IPS-18c (cell line): ENCODE data around the gene CSNK1G2.

ENCODE experiments used
- H3K4me3 ChIP-seq: 2 replicates; pipeline ENCODE4 v1.7.0; 2013; ENCODE audit warnings: low read depth, mild to moderate bottlenecking, low read length, moderate library complexity; ENCODE audit not compliant: insufficient read depth
- H3K9me3 ChIP-seq: one replicate; pipeline ENCODE4 v1.6.1; 2013; ENCODE audit warnings: mild to moderate bottlenecking, low read length, moderate library complexity; ENCODE audit not compliant: control insufficient read depth, insufficient read depth

Gene CSNK1G2

DNA sequence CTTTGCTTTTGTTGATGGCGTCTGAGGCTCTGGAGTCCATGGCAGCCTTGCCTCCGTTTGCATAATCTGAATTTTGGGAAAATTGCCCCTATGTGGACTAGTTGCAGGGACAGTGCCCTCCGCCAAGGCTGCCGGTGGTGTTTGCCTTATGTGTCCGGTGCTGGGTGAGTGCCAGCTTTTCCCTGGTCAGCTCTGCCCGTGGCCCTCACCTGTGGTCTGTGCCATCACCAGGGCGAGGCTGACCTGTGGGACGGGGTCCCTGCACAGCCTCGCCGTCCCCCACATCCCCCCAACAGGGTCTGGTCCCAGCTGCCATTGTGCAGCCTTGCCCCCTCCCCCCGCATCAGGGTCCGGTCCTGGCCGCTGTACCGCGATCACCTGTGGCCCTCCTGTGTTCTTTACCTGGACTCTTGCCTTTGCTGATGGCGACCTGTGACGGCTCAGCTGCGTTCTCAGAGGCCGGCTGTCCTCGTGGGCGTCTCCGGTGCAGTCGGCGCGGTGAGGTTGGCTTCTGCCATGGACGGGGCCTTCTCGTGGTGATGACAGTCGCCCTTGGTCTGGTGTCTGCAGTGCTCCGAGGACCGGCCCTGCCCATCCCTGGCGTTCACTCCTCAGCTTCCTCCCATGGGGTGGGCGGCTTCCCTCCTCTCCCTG is 12.6 kb downstream of the CSNK1G2 start:
- Histone ChIP-seq H3K9me3 (no peaks in the 10 kb centered on the region), H3K4me3 (no peak overlapping the region)

DNA sequence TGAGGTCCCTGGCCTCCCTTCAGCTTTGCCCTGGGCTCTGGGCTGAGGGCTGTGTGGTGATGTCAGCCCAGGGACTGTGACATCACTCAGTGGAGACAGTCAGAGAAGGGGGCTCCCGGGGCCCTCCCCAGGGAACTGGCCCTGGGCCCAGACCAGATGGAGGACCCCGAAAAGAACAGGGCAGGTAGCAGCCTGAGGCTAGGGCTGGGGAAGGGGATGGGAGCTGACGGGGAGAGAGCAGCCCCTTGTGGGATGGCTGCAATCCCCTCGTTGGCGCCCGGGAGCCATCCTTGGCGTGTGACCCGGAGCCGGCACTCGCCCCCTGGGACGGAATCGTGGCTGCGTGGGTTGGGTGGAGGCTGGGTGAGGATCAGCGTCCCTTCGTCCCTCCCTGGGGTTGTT is 13.6 kb downstream of the CSNK1G2 start:
- no peaks in the 10 kb centered on the region for H3K9me3 ChIP-seq
- no peak overlapping the region for H3K4me3 ChIP-seq

DNA sequence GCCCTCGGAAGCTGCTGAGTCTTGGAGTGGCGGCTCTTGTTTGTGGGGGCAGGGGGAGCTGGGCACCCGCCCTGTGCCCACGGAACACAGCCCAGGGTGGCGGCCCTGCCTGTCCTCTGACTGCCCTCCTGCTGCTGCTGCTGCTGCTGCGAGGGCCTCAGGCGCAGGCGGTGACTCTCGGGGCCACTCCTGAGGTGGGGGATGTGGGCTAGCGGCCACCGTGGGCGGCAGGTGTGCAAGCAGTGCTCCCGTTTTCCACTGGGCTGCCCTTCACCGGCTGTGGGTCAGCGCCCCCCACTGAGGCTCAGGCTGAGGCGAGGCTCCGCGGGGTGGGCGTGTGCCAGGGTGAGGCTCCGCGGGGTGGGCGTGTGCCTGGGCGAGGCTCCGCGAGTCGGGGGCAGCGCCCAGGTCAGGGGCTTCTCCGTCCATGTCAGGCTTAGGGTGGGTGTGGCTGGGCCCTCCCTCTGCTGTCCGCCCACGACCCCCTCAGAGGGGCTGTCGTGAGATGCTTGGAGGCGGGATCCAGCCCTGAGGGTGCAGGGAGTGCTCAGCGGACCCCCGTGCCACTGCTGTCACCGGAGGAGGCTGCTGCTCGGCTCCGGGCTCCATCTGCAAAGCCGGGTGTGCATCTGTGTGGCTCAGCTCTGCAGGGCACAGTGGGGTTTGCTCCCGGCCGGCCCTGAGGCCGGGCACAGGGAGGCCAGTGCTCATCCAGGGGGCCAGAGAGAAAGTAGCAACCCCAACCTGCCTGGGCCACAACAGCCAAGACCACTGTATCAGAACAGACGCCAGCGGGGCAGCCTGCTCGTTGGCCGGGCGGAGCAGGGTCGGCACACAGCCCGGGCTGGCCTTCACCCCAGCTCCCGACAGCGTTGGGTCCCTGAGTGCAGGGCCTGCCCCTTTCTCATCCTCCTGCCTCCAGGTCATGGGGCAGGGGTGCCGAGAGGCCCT is 14.5 kb downstream of the CSNK1G2 start:
- no peaks in the 10 kb centered on the region for H3K9me3 ChIP-seq
- no peak overlapping the region for H3K4me3 ChIP-seq

DNA sequence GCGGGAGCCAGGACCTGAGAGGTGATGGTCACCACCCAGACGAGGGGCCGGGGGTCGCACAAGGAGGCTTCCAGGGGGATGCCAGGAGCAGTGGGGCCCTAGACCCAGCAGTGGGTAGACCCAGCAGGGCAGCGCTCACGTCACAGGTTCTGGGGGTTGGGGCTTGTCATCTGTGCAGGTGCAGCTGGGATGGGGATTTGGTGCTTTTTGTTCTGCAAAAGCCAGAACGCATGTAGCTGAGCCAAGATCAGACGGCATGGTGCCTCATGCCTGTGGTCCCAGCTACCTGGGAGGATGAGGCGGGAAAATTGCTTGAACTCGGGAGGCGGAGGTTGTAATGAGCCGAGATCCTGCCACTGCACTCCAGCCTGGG is 15.1 kb downstream of the CSNK1G2 start:
- no peak overlapping the region for H3K4me3 ChIP-seq
- no peaks in the 10 kb centered on the region for H3K9me3 ChIP-seq

DNA sequence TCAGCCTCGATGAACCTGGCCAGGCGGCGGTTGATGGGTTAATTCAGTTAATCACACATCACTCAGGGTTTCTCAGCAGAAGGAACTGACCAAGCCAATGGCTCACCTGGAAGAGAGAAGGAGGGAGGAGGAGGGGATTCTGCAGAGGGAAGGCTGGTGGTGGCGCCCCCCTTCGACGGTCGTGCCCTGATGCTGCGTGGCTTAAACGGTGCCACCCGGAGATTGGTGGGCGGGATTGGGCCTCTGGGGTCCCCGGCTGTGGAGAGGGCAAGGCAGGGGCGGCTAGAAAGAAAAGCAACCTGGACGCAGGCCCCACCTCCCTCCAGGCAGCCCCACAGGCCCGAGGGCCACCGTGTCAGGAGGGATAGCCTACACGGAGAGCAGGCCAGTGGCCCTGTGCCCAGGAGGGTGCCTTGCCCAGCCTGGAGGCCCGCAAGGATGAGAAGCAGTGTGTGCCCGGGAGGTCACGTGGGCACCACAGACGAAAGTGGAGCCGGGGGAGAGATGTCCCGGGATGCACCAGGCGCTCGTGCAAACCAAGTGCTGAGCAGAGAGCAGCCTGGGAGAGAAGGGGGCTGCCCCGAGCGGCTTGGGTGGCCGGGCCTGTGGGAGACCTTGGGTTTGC is 16.0 kb downstream of the CSNK1G2 start:
- Histone ChIP-seq H3K9me3 (no peaks in the 10 kb centered on the region), H3K4me3 (no peak overlapping the region)

DNA sequence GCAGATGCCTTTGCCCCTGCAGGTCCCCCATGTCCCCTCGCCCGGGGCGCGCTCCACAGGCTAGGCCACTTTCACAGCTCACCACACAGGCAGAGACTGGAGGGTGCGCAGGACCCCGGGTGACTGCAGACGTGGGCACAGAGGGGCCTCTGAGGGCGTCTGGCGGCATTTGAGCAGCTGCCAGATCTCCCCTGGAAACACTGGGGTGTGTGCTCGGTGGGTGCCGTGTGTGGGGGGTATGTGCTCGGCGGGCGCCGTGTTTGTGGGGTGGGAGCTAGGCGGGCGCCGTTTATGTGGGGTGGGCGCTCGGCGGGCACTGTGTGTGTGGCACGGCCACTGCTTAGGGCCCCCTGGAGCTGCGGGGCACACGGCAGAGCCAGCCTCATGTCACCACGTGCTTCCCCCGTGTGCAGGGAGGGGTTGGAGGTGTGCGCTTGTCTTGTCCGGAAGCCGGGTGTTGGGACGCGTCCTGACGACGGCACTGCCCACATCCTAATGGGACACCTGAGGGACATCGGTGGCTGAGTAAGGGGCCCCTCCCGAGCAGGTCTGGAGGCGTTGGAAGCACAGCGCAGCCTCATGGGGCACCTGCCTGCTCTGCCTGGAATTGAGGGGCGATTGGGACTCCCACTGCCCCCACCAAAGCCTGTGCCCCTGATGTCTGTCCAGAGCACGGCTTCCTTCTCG is 16.7 kb downstream of the CSNK1G2 start:
- Histone ChIP-seq H3K4me3 (no peak overlapping the region), H3K9me3 (no peaks in the 10 kb centered on the region)

DNA sequence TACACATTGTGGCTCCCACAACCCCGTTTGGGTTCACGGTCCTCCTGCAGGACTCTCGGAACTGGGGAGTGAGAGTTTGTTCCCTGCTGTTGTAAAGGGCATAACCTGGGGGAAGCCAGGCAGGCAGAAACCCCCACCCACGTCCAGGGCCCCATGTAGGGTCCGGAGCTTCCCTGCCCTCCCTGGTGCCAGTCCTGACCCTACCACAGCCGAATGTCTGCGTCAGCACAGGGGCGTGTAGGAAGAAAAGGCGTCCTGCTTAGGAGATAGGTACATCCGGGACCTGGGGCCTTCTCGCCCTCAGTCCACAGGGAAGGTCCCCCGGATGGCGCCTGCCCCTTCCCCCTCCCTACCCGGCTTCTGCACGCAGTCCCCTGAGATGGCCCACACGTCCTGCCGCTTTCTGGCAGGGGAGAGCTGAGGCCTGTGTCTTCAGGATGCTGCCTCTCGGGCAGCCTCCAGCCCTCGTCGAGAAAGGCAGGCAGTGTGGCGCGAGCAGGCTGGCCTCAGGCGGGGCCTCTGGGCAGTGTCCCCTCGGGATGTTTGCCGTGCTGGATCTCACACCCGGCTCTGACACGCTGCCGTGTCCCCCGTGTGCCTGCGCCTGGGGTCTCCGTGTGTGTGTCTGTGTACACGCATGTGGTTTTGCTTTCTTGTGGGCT is 19.1 kb downstream of the CSNK1G2 start:
- Histone ChIP-seq H3K4me3 (no peak overlapping the region), H3K9me3 (no peaks in the 10 kb centered on the region)

DNA sequence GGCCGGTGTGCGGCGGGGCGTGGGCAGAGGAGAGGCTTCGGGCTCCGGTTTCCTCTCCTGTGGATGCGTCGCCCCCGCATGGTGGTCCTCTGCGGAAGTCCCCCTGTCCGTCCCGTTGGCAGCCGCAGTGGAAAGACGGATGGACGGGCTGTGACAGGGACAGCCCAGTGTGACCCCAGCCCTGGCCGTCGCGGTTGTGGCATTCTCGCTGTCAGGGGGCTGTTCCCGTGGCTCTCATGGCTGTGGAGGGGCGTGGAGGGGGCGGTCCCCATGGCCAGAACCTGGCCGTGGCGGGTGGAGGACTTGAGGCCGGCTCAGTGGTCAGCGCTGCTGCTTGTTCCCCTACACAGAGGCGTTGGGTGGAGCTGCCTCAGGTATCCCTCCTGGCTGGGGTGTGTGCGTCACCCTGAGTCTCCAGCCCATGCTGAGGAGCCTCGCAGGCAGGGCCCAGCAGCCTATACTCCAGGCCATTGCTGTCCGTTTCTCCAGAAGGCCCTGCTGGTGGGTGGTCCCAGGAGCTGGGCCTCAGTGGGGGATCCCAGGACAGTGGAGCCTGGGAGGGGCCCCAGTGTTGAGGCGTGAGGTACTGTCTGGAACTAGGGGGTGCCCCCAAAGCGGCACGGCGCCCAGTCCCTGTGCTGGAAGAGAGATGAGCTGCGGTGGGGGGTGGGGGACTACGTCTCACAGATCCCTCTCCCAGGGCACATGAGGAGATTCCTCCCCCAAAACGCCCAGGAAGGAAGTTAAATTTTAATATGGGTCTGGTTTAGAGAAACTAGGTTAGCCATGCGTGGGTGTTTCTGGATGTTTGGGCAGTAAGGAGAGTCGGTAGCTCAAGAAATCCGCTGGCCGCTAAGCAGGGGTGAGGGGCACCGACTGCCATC is 20.3 kb downstream of the CSNK1G2 start:
- H3K4me3 ChIP-seq, result no peak overlapping the region
- H3K9me3 ChIP-seq, result no peaks in the 10 kb centered on the region

DNA sequence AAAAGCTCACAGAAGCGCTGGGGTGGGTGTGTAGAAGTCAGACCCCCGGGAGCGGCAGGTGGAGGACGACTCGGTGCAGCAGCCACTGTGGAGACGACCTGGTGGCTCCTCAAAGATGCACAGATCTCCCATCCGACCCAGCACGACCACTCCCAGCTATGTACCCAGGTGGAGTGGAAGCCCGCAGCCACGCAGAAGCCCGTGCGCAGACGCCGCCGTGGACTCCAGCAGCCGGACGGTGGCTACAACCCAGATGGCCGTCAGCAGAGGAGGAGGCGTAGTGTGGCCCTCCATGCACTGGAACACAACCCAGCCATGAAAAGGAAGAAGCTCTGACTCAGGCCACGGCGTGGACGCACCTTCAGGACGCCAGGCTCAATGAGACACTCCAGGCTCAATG is 21.7 kb downstream of the CSNK1G2 start:
- no peaks in the 10 kb centered on the region for H3K9me3 ChIP-seq

DNA sequence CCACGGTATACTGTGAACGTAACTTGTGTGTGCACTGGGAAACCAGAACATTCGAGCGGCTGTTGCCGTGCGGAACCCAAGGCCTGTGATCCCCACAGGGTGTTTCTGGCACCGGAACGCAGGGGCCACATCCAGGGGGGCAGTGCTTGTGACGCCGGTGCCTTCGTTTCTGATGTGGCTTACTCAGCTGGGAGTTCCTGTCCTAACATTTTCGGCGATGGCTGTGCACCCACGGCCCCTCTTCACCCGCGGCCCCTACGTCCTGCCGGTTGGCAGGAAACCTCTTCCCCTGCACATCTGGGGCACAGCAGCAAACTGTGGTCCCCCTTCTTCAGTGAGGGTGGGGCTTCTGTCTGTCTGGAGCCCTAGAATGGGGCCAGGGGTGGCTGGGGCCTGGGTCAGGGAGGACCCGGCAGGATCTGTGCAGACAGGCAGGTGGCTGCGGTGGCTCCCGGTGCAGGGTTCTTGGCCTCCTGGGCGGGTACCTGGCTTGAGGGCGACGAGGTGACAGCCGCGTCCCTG is 26.2 kb downstream of the CSNK1G2 start:
- Histone ChIP-seq H3K9me3 (no peaks in the 10 kb centered on the region), H3K4me3 (no peak overlapping the region)

More for the DNA sequence above, 21.7 kb downstream of the CSNK1G2 start:
- no peak overlapping the region for H3K4me3 ChIP-seq

DNA sequence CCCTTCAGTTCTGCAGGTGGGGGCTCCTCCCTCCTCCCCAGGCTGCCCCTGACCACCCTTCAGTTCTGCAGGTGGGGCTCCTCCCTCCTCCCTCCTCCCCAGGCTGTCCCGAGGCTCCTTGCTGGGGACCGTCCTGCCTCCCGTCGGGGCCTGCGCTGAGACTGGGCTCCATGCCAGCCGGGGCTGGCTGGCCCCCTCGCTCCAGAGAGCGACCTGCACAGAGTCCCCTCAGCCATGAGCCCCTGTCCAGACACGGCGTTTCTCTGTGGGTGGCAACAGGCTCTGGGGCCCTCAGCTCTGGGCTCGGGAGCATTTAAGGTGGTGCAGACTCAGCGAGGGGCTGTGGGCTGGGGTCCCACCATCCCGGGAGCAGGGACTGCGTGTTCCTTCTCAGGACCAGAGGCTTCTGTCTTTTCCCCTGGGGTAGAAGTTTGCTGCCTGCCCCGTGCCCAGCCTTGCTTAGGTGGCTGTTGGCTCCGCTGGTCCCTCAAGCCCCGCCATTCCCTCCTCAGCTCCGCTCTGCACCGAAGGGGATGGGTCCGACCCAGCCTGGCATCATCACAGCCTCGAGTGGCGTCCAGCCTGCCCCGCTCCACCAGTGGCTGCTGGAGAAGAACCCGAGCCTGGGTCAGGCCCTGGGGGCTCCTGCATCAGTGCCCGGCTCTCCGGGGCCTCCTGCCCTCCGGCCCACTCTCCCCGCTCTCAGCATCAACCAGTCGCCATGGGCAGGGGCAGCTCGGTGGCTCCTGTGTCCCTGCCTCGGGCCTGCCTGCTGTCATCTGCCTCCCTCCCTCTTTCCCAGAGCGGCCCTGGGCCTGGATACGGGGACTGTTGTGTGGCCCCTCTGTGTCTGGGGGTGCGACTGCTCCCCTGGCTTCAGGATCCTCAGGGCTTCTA is 27.6 kb downstream of the CSNK1G2 start:
- H3K4me3 ChIP-seq, result no peak overlapping the region
- no peaks in the 10 kb centered on the region for H3K9me3 ChIP-seq

DNA sequence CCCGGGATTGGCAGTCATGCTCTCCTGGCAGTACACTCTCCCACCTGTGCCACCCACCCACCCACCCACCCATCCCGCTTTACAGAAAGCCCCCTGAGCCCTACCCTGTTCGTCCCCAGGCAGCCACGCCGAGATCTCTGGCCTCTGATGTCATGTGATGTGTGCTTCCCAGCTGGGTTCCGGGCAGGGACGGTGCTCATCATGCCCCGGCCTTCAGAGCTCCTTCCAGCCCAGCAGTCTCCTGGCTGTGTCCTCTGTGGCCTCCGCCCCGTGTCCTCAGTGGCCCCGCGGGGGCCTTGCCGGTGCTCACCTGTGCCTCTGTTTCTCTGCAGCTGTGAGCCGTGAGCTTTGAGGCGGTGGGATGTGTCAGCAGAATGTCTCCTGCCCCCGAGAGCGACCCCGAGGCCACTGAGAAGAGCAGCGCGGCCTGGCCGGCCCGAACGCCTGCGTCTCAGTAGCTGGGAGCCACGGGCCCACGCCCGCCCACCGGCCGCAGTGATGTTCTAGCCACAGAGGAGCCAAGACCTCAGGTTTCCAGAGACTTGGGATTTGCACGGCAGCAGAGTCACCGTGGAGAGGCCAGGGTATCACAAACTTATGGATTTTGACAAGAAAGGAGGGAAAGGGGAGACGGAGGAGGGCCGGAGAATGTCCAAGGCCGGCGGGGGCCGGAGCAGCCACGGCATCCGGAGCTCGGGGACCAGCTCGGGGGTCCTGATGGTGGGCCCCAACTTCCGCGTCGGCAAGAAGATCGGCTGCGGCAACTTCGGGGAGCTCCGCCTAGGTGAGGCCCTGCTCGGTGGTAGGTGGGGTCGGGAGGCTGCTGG is 28.4 kb downstream of the CSNK1G2 start:
- Histone ChIP-seq H3K9me3 (no peaks in the 10 kb centered on the region), H3K4me3 (no peak overlapping the region)

DNA sequence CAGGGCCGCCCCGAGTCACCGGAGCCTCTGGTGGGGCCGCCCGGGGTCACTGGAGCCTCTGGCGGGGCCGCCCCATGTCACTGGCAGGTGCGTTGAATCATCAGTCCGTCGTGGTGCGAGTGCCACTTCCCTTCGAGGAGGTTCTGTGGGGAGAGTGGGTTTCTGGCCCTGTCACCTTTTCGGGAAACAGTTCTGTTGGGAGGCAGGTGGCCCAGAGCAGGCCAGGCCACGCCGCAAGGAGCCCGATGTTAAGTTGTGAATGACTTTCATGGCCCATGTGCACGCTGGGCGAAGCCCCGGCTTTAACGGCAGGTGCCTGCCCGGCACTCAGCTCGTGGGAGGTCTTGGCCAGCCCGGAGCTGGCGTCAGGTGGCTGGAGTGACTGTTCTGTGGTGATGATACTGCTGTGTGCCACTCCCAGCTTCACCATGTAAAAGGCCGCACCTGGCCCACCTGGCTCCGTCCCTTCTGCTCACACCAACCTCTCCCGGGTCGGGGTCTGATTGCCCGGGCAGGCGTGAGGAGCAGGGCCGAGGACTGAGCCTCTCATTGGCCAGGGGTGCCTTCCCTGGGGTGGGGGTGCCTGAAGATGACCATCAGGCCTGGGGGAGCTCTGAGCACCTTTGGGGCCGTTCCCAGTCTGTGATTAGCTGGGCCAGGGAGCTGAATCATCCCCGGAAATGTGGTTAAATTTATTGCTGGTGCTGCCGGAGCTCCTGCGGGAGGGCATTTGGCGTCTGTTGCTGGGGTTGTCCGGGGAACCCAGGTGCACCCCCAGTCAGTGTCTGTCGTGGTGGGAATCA is 29.2 kb downstream of the CSNK1G2 start:
- Histone ChIP-seq H3K9me3 (no peaks in the 10 kb centered on the region), H3K4me3 (no peak overlapping the region)
